ENCODE results near the gene ZDHHC9.
A peak's percentile ranks its signal among the peaks of the same experiment; 100 is the strongest.

Gene ZDHHC9

GRCh38 chrX:129823115-129823514 is 20.6 kb downstream of the ZDHHC9 start:
- peak; percentile 44 for DNase-seq (ENCODE audit: low read depth)

GRCh38 chrX:129818123-129818522 is 25.6 kb downstream of the ZDHHC9 start:
- DNase-seq (ENCODE audit: low read depth) = no peak

- no peak for DNase-seq (ENCODE audit: low read depth)
Observed at GRCh38 chrX:129813662-129814368, 29.9 kb downstream of the ZDHHC9 start.

- peak; percentile 50 for DNase-seq (ENCODE audit: low read depth)
Observed at GRCh38 chrX:129808829-129809796, 34.6 kb downstream of the ZDHHC9 start.

GRCh38 chrX:129808158-129808828 is 35.4 kb downstream of the ZDHHC9 start:
- DNase-seq (ENCODE audit: low read depth) = peak; percentile 59

GRCh38 chrX:129804806-129805205 is 38.9 kb downstream of the ZDHHC9 start:
- no peak for DNase-seq (ENCODE audit: low read depth)

GRCh38 chrX:129802863-129803262 is 40.8 kb downstream of the ZDHHC9 start:
- no peak for DNase-seq (ENCODE audit: low read depth)

- no peak for DNase-seq (ENCODE audit: low read depth)
Observed at GRCh38 chrX:129800186-129800585, 43.5 kb downstream of the ZDHHC9 start.

GRCh38 chrX:129798888-129799287 is 44.8 kb downstream of the ZDHHC9 start:
- DNase-seq (ENCODE audit: low read depth) = no peak

- DNase-seq (ENCODE audit: low read depth) = no peak
Observed at GRCh38 chrX:129798456-129798855, 45.2 kb downstream of the ZDHHC9 start.

GRCh38 chrX:129797251-129797906 is 46.3 kb downstream of the ZDHHC9 start:
- no peak for DNase-seq (ENCODE audit: low read depth)

GRCh38 chrX:129795584-129795983 is 48.1 kb downstream of the ZDHHC9 start:
- DNase-seq (ENCODE audit: low read depth) = no peak

GRCh38 chrX:129793604-129794191 is 50.0 kb downstream of the ZDHHC9 start:
- no peak for DNase-seq (ENCODE audit: low read depth)

GRCh38 chrX:129792586-129793291 is 50.9 kb downstream of the ZDHHC9 start:
- DNase-seq (ENCODE audit: low read depth) = no peak

GRCh38 chrX:129791961-129792570 is 51.6 kb downstream of the ZDHHC9 start:
- no peak for DNase-seq (ENCODE audit: low read depth)

- DNase-seq (ENCODE audit: low read depth) = no peak
Observed at GRCh38 chrX:129791336-129791735, 52.4 kb downstream of the ZDHHC9 start.

GRCh38 chrX:129790808-129791207 is 52.9 kb downstream of the ZDHHC9 start:
- no peak for DNase-seq (ENCODE audit: low read depth)

- no peak for DNase-seq (ENCODE audit: low read depth)
Observed at GRCh38 chrX:129790146-129790545, 53.5 kb downstream of the ZDHHC9 start.

- DNase-seq (ENCODE audit: low read depth) = no peak
Observed at GRCh38 chrX:129788527-129788926, 55.2 kb downstream of the ZDHHC9 start.

- DNase-seq (ENCODE audit: low read depth) = no peak
Observed at GRCh38 chrX:129787336-129788055, 56.2 kb downstream of the ZDHHC9 start.

Measured in iris pigment epithelial cell (primary cell).